HG02610 (cell line): Measurements from ENCODE around the gene MCTP1.
"Not testable (repeated sequence)": the region's sequence is repeated elsewhere in the genome, so short reads cannot be mapped to it uniquely, and the experiment has no call there.

Experiments used
- ATAC-seq: cut with Tn5 transposase; IDR thresholded peaks from one replicate; pipeline ENCODE4 v1.9.1; 2021; ENCODE audit warnings: mild to moderate bottlenecking, moderate library complexity; ENCODE audit not compliant: unreplicated experiment

MCTP1 gene

DNA sequence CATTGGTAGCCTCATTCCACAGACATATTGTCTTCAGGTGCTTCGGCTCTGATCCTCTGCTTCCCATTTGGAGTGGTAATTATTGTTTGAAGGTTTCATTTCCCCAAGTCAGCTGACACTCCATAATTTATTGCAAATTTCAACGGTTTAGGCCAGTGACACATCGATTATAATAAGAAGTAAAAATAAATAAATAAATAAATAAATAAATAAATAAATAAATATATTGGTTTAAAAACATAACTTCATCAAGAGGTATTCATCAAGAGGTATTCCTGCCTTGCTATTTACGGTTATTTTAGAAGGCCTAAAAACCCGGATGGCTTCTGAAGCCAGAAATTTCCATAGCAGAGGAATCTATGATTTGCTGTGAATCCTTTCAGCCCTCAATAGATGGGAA, 393.3 kb downstream of the MCTP1 start:
- no peak for ATAC-seq

DNA sequence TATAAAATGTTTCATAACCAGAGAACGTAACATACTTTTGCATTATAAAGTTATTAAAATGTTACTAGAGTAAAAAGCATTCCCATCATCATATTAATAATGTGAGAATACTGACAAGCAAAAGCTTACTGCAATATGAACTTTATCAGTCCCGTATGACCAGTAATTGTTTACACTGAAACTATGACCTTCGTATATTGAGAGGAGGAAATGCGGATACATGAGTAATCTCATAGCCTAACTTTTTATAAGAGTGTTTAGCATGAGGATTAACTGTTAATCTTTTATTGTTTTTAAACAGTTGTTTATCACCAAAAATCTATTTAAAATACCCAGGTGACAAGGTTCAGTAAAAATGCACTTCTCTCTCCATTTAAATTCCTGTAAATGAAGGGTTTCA, 394.0 kb downstream of the MCTP1 start:
- no peak for ATAC-seq

DNA sequence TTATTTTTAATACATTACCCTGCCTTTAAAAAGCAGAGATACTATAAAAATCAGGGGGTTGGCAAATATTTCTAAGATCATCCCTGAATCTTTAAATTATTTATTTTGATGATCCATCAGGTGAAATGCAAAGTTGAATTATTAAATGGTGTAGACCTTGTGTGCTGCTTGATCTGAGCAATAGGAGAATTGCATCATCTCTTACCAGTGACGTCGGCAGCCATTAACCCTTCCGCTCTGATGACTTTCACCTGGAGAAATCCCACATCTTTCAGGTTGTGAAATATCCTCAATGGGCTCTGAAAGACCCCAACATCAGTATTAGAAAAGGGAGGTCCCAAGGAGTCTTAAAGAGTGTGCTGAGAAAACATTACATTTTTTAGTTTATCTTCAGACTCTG, 396.2 kb downstream of the MCTP1 start:
- ATAC-seq: no peak

DNA sequence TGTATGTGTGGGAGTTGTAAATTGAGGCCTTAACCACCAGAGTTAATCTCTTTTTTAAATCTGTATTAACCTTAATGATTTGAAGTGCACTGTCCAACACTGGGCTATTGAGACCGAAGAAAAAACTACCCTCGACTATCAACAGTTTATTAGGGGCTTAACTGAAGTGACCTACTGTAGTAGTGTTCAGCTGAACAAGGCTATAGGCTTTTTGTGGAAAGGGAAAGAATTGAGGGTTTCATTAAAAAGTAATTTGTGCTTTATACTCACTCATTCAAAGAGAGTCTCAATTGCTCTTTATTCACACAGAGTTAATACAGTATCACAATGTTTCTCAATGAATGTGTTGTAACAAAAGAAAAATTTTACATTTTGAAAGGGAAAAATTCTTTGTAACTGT, 399.0 kb downstream of the MCTP1 start:
- ATAC-seq: no peak

DNA sequence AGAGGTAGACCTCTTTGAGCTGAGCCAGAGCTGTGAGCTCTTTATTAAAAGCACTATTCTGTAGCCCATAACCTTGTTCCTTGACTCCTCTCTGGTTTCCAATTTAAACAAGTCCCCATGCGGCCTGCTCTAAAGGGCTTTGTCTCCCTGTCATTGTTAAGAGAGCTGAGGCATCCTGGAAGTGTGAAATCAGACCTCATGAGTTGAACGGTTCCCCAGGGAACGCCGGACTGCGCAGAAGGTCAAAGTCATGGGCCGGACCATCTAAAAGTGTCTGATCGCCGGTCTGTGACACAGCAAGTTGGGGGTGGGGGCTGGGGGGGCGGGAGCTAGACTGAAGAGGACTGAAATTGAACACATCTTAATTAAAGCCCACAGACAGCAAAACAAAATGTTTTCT, 400.6 kb downstream of the MCTP1 start:
- ATAC-seq: no peak

DNA sequence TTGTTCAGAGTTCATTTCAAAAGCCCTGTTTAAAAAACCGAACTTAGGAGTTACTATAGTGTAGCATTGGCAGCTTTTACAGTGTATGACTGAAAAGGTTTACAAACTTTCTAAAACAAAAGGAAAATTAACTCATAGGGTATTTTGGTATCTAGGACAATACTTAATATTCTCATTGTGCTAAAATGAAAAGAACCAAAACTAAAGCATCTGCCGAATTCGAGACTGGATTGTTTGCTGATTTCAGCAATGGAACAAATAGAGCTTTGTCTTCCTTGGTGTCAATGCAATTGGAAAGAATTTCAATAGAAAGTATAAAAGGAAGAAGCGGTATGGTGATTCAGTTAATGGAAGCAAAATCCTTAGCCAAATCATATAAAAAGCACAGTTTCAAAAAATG, 412.4 kb downstream of the MCTP1 start:
- ATAC-seq: no peak

DNA sequence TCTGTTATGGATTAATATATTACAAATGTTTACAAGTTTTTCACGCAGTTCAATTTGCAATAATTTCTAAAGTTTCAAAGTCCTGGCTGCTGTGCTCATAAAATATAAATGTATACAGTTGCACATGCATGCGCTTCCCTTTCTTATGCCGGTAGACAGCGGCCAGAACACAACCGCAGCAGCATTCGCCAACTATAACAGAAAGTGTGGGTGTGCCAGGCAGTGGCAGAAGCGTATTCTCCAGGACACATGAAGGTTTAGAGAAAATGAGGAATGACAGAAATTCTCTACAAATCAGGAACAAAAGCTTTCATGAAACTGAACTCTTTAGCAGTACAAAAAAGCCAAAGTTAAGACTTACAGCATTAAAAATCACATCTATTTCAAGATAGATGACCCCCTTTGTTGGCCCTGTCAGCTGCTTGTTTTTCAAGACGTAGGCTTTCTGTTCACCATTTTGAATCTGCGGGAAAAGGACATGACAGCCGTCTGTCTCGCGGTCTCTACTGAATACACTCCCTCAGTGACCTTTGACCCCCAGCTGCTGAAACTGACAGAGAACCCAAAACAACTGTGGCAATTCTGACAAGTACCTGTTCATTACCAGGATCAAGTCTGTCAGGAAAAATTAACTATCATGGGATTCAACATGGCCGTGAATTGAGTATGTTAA, 414.2 kb downstream of the MCTP1 start:
- ATAC-seq: no peak

DNA sequence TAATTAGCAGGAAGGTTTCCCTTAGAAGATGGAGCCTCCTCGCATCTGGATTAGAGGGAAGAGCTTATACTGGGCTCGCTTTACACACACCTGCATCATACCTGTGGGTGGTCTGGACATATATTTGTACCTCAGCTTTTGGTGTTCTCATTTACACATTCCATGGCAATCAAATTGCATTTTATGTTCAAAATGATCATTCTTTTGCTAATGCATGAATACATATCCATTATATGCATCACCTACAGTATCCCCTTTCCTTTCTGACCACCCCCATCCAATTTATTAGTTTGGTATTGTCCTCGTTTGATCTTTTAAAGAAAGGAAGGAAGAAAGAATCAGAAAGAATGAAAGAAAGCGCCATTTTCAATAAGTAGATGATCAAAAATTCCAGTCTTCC, 415.0 kb downstream of the MCTP1 start:
- ATAC-seq: no peak

DNA sequence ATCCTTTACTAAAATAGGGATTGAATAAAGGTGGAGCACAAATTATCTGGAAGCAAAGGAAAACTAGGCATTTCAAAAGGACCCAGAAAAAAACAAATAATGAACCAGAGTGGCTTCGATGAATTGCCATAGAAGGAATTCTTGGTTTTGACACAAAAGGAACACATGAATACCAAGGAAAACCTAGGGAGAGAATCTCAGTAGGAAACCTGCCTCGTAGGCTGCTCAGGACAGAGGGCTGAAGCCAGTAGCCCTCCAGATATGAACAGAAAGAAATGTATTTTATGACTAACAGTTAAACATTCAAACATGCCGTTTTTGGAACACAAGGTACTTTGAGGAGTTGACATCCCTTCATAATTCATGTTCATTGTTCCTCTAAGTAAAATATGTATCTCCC, 420.9 kb downstream of the MCTP1 start:
- ATAC-seq: no peak

DNA sequence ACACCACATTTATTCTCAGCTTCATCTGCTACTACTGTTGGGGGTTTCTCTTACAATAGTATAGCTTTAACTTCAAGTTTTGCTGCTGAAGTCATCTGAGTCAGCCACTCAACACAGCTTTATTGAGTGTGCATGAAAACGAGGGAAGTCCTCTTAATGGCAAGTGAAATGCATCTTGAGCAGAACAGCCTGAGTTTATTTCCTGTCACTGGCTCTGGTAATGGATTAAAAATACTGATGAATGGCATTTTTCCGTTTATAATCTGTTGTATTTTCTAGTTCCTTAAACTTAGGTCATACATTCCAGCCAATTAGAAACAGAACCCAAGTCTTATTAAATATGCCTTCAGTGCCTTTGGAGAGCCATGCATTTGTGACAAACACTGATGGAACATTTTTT, 427.8 kb downstream of the MCTP1 start:
- no peak for ATAC-seq

DNA sequence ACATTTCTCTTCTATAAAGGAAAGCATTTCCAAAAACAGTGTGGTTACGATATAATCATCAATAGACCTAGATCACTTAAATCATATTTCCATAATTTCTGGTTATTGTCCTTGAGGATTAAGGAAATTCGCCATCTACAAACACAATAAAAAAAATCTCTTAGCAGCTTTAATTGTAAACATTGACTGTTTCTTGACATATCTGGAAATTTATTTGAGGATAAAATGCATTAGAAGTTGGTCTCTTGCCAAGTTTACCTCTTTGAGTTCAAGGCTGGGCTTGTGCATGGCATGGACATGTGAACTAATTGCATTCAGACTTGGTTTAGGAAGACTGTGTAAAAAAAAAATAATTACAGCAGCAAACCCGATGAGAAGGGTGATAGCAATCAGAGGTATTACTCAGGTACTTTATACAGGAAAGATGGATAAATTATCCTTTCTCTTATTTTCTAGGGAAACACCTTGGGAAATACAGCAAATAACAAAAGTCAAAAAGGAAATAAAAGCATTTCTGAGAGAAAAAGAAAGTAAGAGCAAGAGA, 428.6 kb downstream of the MCTP1 start:
- ATAC-seq: no peak

DNA sequence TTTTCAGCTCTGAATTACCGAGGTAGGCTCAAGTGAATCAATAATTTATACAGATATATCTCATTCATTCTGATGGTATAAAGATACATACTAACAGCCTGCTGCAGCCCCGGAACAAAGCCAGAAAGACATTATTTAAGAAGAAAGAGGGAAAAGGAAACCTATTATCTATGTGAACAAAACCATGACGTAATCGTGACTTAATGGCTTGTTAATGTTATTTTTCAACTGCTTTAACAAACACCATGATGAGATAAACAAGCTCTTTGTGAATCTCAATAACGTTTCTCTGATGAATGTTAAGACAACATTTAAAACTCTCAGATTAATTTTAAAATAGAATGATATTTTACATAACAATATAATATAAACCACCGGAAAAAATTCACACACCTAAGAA, 429.4 kb downstream of the MCTP1 start:
- no peak for ATAC-seq

DNA sequence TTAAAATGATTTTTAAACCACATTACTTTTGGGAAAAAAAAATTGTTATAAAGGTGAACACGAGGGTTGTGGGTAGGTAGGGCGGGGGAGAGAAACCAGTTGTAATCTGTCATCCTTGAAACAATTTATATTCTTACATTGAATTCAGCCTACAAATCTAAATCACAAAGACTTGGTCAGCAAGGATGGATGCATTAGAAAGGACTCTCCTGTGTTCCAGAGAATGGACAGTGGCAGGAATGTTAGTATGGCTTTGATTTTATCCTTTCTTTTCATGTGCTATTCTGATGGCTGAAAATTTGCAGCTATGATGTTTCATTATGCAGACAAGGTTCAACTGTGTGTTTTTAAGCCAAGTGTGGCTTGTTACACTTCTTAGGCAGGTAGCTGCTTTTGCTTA, 431.8 kb downstream of the MCTP1 start:
- ATAC-seq: no peak

DNA sequence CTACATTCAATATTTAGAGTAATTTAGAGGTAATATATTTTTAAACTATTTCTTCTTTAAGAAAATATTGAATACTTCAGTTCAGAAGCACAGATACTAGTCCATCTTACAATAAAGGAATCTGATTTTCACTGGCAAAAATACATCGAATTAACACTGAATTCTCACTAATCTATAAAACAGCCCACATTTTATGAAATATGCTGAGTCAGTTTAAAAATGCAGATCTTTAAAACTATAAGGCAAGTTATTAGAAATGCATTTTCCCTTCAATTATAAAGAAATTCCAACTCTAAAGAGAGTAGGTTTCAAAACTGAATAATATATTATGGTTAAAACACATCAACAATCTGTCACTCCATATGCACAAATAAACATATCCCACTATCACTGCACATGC, 433.9 kb downstream of the MCTP1 start:
- no peak for ATAC-seq

DNA sequence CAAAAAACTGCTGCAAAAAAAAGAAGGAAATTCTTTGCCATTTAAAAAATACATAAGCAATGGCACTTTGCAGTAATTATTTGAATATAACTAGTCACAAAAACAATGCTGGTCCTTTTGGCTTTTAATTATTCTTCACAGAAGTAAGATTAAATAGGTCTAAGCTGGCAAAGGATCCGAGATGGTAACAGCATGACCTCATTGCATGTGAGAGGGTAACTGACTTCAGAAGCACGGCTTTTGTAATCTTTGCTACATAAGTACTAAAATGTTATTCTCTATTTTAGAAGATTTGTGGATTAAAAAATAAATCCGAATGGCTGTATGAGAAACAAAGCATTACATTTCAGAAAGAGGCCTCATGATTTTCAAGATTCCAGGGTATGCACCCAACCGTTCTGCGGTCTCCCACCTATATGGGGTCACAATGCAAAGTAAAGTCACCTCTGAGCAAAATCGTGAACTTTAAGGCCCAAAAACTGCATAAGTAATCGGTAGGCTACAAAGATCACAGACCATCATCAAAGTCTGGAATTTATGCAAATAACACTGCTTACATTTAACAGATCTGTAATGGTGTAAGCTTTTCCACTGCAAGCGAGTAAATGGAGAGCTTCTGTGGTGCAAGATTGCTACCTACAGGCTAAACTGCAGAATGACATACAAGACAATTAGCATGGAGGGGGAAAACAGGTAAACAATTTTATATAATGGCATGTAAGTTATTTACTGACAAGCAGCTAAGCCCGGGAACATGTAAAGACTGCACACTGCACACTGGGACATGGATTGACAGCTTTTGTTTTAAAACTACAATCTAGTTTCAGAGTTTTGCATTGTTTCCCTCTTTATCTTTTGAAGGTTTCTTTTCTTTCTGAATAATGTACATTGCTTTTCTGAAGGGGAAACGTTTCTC, 434.8 kb downstream of the MCTP1 start:
- peak; percentile 93 for ATAC-seq

DNA sequence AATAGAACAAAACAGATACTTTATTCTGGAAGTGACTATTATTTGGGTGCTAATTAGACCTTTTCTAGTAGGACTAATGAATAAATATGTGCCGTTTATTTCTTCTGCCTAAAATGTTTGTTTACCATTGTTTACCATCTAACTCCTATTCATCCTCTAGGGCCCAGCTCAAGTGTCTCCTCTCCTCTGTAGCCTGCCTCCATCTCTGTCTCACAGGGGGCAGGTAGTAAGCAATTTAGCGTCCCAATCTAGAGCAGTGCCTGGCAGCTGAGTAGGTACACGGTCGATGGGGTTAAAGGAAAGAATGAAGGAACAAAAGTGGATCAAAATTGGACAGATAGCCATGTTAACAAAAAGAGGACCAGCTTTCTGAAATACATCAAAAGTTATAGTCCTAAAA, 435.6 kb downstream of the MCTP1 start:
- ATAC-seq: no peak

DNA sequence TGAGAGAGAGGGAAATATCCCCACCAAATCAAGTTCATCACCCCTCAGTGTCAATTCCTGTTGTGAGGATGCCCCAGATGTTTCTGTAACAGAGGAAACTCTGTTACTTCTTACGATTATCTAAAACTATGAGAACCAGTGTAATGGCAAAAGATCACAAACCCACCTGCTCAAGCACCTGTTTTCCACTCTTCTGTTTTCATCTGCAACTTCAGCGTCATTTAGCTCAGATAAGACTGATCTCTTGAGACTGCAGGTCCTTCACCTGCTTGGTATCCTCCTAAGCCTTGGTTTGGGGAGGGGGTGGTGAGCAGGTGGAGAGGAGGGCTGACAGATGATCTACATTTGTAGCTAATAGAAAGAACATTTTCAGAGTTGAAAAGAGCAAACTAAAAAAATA, 437.2 kb downstream of the MCTP1 start:
- no peak for ATAC-seq

DNA sequence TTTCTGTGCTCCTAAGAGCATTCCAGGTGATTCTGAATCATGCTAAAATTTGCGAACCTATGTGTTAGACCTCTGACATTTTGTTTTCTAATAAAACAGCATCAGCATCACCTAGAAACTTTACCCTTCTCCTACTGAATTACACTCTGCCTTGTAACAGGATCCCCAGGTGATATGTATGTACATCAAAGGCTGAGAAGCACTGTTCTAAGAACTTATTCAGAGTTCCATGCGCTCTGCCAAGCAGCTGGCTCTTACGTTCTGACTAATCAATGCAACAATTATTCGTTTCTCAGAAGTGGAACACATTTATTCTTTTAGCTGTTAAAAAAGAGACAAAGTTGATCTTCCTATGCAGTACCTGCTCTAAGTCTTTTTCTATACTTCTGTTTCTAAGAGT, 437.9 kb downstream of the MCTP1 start:
- no peak for ATAC-seq

DNA sequence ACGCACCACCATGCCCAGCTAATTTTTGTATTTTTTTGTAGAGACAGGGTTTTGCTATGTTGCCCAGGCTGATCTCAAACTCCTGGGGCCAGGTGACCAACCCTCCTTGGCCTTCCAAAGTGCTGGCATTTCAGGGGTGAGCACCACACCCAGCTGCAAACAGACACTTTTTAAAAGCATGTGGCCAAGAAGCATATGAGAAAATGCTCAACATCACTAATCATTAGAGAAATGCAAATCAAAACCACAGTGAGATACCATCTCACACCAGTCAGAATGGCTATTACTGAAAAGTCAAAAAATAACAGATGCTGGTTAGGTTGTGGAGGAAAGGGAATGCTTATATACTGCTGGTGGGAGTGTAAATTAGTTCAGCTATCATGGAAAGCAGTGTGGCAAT, 439.2 kb downstream of the MCTP1 start:
- ATAC-seq: not testable (repeated sequence)

DNA sequence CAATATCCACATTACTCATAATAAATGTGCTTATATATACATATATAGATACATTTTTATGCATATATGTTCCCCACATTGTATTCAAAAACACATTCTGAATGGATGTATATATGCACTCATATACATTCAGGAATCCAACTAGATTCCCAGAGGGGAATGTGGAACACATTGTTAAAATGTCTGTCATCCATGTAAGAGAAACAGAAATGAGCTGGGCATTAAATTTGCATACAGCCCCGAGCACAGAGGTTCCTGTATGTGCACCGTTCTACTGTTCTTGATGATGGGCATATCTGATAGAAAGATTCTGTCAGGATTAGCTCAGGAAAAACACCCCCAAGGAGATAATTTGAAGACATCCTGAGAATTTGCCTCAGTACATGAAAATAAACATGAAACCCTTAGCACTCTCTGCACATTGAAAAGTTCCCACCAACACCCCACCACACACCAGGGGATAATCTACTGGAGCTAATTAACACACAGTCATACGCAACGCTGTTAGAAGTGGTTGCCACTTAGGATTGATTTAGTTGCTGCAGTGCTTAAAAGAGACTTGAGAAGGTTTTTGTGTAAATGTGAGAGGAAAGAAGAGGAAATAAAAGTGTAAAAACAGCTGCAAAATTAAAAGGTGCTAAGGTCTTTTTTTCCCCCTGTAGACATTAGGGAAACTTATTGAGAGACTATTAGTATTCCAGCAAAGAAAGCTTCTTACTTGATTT, 443.1 kb downstream of the MCTP1 start:
- ATAC-seq: no peak

DNA sequence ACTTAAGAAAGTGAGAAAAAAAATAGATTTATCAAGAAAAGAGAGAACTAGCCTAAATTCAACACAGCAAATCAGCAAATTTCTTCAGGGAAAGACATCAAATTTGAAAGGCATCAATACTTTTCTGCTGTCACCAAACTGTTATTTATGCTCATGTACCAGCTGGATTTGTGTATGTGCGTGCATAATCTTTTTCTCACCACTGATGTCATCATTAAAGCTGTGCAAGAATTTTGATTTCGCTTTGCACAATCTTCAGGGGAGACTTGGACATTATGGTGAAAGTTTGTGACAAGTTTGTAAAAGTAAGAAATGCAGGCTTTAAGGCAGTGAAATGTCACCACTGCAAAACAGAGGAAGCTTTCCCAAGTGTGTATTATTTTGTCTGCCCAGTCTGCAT, 451.0 kb downstream of the MCTP1 start:
- ATAC-seq: no peak

DNA sequence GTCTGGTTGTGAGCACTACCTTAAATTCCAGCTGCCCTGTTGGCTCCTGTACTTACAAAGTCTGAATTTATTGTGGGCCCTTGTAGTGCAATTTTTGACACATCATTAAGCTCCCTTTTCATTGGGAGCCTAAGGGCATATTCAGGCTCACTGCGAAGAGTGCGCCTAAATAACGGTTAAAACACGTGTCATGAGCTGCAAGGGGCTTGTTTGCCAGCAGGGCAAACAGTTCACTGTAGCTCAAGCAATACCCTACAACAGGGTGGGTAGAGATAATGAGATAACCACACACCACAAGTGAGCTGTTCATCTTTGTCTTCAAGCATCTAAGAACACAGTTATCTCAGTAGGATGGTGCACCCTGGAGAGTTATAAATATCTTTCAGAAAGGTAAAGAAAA, 452.2 kb downstream of the MCTP1 start:
- ATAC-seq: no peak
